Germinal center (tissue), 1 donor: ENCODE results near the gene PRDM12.
"Not testable (repeated sequence)": the region's sequence is repeated elsewhere in the genome, so short reads cannot be mapped to it uniquely, and the experiment has no call there.

ENCODE experiments used
- DNase-seq: peaks from one replicate; pipeline ENCODE4 v3.0.0; 2012; ENCODE audit warnings: mixed read lengths, low spot score

PRDM12 gene

DNA sequence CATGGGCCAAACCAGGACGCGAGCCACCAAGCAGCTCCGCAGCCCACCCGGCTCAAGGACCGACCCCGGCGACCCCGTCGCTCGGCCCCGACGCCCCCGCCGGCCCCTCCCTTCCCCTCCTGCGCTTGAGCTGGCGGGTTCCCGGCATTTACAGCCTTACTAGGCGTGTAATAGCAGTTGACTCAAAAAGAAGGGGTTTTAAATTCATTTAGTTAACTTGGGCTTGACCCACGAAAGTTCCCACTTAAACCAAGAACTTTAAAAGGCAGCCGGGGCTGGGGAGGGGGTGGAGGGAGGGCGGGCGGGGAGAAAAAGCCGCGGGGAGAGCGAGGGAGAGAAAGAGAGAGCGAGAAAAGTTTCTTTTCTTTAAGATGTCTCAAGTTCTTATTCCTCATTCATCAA is 636 bp downstream of the PRDM12 start:
- DNase-seq = no peak

DNA sequence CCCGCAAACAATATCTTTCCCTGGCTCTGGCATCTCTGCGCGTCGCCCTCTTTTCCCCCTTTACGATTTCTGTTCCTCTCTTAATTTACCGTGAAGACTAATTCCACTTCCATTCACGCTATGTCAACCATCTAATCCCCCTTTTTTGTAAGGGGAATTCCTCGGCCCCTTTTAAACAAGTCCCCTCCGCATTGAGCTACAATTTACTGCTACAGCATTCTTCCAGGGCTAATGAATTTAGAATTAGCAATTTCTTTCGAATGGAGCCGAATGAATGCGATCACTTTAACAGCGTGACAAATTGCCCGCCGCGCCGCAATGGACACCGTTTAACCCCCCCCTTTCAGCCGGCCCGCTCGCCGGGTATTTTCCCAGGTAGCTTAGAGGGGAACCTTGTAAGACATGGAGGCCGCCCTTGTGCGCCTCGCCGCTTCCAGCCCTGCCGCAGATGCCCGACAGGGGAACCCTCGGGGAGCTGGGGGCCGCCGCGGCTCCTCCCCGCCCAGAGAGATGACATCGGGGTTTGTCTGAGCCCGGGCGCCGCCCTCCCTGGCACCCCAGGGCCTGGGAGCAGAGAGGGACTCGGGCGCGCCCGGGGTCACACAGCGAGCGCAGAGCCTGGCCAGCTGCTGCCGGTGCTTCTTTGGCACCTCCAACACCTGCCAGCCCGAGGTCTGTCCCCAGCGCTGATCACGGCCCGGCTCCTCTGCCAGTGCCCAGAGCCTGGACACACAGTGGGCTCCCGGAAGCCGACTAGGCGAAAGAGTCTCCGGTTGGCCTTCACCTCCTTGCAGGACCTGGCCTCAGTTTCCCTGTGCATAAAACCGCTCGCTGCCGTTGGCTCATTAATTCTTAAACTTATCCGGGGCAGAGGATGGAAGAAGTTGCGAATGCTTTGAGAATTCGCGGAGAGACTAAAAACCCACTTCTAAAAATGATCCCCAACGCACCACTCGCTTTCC is 1.3 kb downstream of the PRDM12 start:
- no peak for DNase-seq

DNA sequence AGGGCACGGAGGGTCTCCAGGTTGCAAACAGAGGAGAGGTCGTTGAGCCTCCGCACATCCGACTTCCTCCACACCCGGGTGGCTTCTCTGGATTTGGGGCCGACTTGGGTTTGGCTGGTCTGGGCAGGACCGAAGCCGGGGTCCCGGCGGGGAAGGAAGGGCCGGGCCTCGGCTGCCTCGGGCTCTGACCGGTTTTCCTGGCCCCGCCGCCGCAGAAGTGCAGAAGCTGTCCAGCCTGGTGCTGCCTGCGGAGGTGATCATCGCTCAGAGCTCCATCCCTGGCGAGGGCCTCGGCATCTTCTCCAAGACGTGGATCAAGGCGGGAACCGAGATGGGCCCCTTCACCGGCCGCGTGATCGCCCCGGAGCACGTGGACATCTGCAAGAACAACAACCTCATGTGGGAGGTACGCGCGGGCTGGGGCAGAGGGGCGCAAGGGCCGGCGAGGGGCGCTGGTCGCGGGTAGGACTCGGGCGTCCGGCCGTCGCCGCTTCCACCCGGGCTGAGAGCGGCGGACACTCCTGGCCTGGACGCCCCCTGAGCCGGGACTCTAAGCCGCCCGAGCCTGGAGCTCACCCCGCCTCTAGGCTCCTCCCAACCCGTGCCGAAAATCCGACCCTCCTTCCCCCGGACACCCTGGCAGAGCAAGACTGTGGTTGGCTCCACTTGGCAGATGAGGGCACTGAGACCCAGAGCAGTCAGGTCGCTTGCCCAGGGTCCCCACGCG is 2.2 kb downstream of the PRDM12 start:
- DNase-seq = no peak

- DNase-seq = no peak
Observed at GRCh38 chr9:130667120-130667435, 2.7 kb downstream of the PRDM12 start.

GRCh38 chr9:130668196-130668595 is 3.8 kb downstream of the PRDM12 start:
- DNase-seq = no peak

DNA sequence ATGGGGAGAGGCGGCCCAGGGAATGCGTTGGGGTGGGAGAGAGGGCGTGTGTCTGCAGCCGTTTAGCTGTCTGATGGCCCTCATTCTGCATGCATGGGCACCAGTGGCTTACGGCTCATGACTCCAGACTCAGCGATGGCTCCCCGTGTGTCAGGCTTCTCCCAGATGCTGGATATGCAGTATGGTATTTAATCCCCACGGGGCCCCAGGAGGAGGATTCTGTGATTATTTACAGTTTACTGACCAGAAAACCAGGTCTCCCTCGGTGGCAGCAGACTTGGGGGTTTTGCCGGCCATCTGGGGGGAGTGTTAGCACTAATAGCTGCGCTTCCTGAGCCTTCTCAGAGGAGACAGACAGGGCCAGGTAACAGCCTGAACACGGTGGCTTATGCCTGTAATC is 4.3 kb downstream of the PRDM12 start:
- DNase-seq = no peak

DNA sequence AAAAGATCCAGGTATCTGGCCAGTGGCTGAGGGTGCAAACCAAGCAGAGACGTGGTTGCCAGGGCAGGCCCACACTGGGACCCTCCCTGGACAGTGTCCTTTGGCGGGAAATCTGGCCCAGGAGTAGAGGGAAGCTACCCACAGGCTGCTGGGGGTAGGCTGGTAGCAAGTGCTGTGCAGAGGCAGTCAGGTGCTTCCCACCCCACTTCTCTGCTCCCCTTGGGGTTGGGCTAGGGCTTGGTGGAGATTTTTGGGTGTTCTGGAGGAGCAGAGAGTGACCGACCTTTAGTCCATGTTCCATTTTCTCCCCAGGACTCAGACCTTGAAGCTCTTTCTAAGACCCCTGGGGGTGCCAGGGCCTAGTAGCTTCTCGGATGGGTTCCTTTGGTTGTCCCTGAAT is 5.6 kb downstream of the PRDM12 start:
- no peak for DNase-seq

GRCh38 chr9:130670644-130671043 is 6.2 kb downstream of the PRDM12 start:
- DNase-seq = no peak

- no peak for DNase-seq
Observed at GRCh38 chr9:130672466-130672865, 8.1 kb downstream of the PRDM12 start.

DNA sequence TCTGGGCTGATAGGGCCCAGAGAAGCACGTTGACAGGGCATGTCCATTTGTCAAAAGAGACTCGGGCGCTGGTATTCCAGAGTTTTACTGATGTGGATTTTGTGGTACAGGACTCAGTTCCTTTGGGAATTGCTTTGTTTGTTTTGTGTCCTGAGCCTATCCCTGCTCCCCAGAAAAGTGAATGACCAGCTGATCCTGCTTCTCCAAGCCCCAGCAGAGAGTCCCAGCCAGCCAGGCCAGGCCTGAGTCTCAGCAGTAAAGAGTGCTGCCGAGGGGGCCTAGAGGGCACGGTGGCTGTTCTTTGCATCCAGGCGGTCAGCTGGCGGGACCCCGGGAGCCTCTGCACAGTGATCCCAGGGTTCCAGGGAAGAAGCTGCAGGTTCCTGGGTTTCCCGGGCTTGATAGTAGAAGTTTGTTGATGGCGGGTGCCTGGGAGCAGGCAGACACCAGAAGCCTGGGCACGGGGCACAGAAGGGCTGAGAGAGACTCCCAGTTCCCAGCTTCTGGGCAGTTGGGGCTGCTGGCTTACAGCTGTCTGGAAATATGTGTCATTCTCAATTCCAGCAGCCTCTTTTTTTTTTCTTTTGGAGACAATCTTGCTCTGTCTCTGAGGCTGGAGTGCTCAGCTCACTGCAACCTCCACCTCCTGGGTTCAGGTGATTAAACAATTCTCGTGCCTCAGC is 8.7 kb downstream of the PRDM12 start:
- no peak for DNase-seq

DNA sequence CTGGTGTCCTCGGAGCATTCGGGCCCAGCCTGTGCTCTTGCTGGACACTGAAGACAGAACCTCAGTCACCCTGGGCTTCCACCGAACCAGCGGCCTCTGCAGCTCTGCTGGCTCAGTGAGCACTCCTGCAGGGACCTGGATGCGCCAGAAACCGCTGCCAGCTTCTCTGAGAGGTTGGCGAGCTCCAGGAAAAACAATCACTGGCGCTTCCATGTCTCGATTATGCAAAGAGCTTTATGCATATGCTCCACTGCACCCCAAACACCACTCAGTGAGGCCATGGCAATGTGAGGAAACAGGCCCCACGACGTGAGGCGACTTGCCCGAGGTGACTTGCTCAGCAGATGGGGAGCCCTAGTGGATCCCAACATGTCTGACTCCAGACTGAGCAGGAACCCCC is 11.0 kb downstream of the PRDM12 start:
- DNase-seq = no peak

DNA sequence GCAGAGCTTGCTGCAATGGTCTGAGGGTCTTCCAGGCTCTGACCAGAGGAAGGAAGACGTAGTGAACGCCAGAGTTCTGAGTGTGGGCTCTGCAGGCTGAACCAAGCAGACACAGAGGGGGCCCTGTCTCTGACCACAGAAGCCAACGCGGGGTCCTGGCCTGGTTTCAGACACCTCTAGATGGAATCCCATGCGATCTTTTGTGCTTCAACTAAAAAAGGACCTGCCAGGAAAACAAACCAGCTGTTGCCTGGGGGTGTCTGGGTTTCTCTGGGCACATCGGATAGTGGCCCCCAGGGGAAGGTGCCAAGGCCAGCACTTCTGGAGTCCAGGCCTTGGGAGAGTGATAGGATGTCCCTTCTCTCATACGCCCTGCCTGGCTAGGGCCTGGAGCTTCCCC is 12.9 kb downstream of the PRDM12 start:
- DNase-seq = no peak

DNA sequence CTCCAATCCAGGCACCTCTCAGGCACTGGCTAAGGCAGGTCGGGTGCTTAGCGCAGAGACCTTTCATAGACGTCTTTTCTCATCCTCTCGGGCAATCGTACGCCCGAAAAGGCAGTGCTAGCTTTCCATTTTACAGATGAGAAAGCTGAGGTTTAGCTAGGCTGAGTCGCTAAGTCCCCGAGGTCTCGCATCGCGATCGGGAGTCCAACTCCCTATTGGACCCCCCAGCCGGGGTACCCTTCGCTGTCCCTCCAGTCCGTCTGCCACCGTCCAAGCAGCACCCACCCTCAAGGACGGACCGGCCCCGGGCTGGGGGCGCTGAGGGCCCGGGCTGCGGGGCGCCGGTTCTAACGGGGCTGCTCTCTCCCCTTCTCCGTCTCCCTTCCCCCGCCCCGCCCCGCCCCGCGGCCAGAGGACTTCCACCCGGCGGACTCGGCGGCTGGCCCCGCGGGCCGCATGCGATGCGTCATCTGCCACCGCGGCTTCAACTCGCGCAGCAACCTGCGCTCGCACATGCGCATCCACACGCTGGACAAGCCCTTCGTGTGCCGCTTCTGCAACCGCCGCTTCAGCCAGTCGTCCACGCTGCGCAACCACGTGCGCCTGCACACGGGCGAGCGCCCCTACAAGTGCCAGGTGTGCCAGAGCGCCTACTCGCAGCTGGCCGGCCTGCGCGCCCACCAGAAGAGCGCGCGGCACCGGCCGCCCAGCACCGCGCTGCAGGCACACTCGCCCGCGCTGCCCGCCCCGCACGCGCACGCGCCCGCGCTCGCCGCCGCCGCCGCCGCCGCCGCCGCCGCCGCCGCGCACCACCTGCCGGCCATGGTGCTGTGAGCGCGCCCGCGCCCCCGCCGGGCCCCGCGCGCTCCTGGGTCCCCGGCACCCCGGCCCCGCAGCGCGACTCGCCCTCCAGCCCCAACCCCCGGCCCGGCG is 16.7 kb downstream of the PRDM12 start:
- DNase-seq = peak; percentile 58

GRCh38 chr9:130681769-130682420 is 17.5 kb downstream of the PRDM12 start:
- DNase-seq = no peak

GRCh38 chr9:130682421-130683121 is 18.2 kb downstream of the PRDM12 start:
- peak; percentile 74 for DNase-seq

- DNase-seq = no peak
Observed at GRCh38 chr9:130685104-130685503, 20.7 kb downstream of the PRDM12 start.

GRCh38 chr9:130685945-130686344 is 21.6 kb downstream of the PRDM12 start:
- DNase-seq = not testable (repeated sequence)

GRCh38 chr9:130687615-130688014 is 23.2 kb downstream of the PRDM12 start:
- DNase-seq = no peak

GRCh38 chr9:130688072-130688471 is 23.7 kb downstream of the PRDM12 start:
- DNase-seq = no peak

DNA sequence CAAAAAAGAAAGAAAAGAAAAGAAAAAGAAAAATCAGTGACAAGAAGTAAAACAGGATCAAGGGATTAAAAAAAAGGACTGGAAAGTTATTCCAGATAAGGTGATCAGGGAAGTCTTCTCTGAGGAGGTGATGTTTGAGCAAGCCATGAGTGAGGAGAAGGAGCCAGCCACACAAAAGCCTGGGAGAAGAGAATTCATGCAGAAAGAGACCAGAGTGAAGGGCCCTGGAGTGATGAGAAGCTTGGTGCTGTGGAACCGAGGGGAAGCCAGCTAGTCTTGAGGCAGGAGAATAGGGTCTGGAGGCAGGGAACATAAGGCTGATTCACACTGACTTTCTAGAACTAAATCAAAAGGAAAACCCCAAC is 25.2 kb downstream of the PRDM12 start:
- no peak for DNase-seq
